GM12878 (cell line): Measurements from ENCODE around the gene RBM42. TPM values are rescaled to one million over a fixed set of nuclear protein-coding genes. Genes with fewer than 3 reads are reported as not detected.

Experiments
- CEBPB ChIP-seq, 2 experiments: fragments of 150-350 bp in 1 of 2; IDR thresholded peaks; 2 replicates each; pipeline ENCODE4 v1.6.1; 2012 to 2014; ENCODE audit warnings: low read depth in 2 of 2, low read length in 2 of 2, borderline replicate concordance in 1 of 2, inconsistent platforms in 1 of 2
- CREM ChIP-seq: IDR thresholded peaks from 2 replicates; pipeline ENCODE4 v1.6.1; 2014; ENCODE audit warnings: antibody characterized with exemption, low read depth
- CTCF ChIP-seq, 3 experiments: IDR thresholded peaks in 2 of 3; conservative IDR thresholded peaks in 1 of 3; 2 replicates each; pipeline ENCODE4 v1.5.1; 2011; ENCODE audit warnings: low read depth in 3 of 3, low read length in 3 of 3, mild to moderate bottlenecking in 3 of 3, control low read depth in 2 of 3, moderate library complexity in 2 of 3, inconsistent platforms in 1 of 3, mixed read lengths in 1 of 3; ENCODE audit not compliant: control insufficient read depth in 2 of 3, insufficient read depth in 1 of 3; ENCODE audit errors: extremely low read depth in 1 of 3
- E2F8 ChIP-seq: fragments of 450-650 bp; IDR thresholded peaks from 2 replicates; pipeline ENCODE4 v1.6.1; 2018; ENCODE audit warnings: mild to moderate bottlenecking, low read depth, moderate library complexity; ENCODE audit not compliant: partially characterized antibody
- EED ChIP-seq: sonication (generic); IDR thresholded peaks from 2 replicates; pipeline ENCODE4 v1.6.1; 2016; ENCODE audit warnings: antibody characterized with exemption, low read depth
- IRF3 ChIP-seq: fragments of 450-650 bp; IDR thresholded peaks from 2 replicates; pipeline ENCODE4 v1.6.1; 2014; ENCODE audit warnings: mild to moderate bottlenecking
- KLF5 ChIP-seq: fragments of 450-650 bp; IDR thresholded peaks from 2 replicates; pipeline ENCODE4 v1.6.1; 2014; ENCODE audit warnings: mild to moderate bottlenecking; ENCODE audit not compliant: partially characterized antibody
- NFXL1 ChIP-seq: fragments of 450-650 bp; IDR thresholded peaks from 2 replicates; pipeline ENCODE4 v1.6.1; 2017; ENCODE audit warnings: antibody characterized with exemption, mild to moderate bottlenecking, borderline replicate concordance
- NR2C2 ChIP-seq: IDR thresholded peaks from 2 replicates; pipeline ENCODE4 v1.6.1; 2011; ENCODE audit warnings: borderline replicate concordance, low read depth; ENCODE audit not compliant: control insufficient read depth, insufficient read length
- POLR2A ChIP-seq: IDR thresholded peaks from 2 replicates; pipeline ENCODE4 v1.6.1; 2011; ENCODE audit warnings: low read depth, mild to moderate bottlenecking, low read length
- POLR2AphosphoS5 ChIP-seq: IDR thresholded peaks from 2 replicates; pipeline ENCODE4 v1.6.1; 2011; ENCODE audit warnings: mild to moderate bottlenecking, low read length, inconsistent platforms
- SKIL ChIP-seq: fragments of 450-650 bp; IDR thresholded peaks from 2 replicates; pipeline ENCODE4 v1.6.1; 2017; ENCODE audit warnings: mild to moderate bottlenecking, low read depth, inconsistent platforms; ENCODE audit not compliant: poor library complexity, severe bottlenecking
- SUZ12 ChIP-seq: fragments of 200-600 bp; sonication (generic); IDR thresholded peaks from one replicate; pipeline ENCODE4 v1.6.1; 2018; ENCODE audit warnings: antibody characterized with exemption, mild to moderate bottlenecking; ENCODE audit not compliant: unreplicated experiment
- TARDBP ChIP-seq: IDR thresholded peaks from 2 replicates; pipeline ENCODE4 v1.6.1; 2016; ENCODE audit warnings: borderline replicate concordance
- ZBTB4 ChIP-seq: fragments of 450-650 bp; formaldehyde crosslinking; IDR thresholded peaks from 2 replicates; pipeline ENCODE4 v1.4.0; 2022; ENCODE audit warnings: mild to moderate bottlenecking, moderate library complexity
- polyA plus RNA-seq, 11 experiments: library from polyadenylated mRNA; depleted of rRNA in 4 of 11; unstranded in 6 of 11; stranded (reverse) in 5 of 11; fragments of >200 nt; fragmentation: Nextera tagmentation in 4 of 11; fragmentation: Illumina TruSeq in 1 of 11; extraction: Ambion mirVana in 4 of 11; extraction: Trizol in 1 of 11; gene quantifications; 1 replicate in 1 of 11; 2 replicates in 10 of 11; pipeline versions ENCODE4 v1.2.1 to v1.2.3, GENCODE V29; 2011 to 2016; ENCODE audit warnings: inconsistent platforms in 2 of 11, missing spikeins in 2 of 11, low read depth in 1 of 11
- total RNA-seq, 4 experiments: library from RNA; depleted of rRNA in 3 of 4; stranded (reverse); fragments of >200 nt in 3 of 4; fragmentation: Illumina TruSeq in 1 of 4; extraction: Trizol in 1 of 4; gene quantifications; 2 replicates each; pipeline versions ENCODE4 v1.2.1 to v1.2.3, GENCODE V29; 2013 to 2021

RBM42 gene
- total and polyA plus RNA-seq, 10 of the 15 experiments (the other 5 are each of a cell fraction or from before 2014, with no cell fraction given), result 4.2 to 117 (median 48.5) TPM

- no peak for TF ChIP-seq CTCF (IDR thresholded peaks at IDR 0.05 in 2 of 3, conservative IDR thresholded peaks at IDR 0.05 in 1 of 3; ENCODE audit: control insufficient read depth in 2 of 3, extremely low read depth in 1 of 3, insufficient read depth in 1 of 3, low read depth in 3 of 3, low read length in 3 of 3)
- TF ChIP-seq NFXL1, result no peak
- peak; percentile 84; the same call in 1 of the 2 replicates for TF ChIP-seq TARDBP
- TF ChIP-seq SUZ12, result no peak
- peak; percentile 58; the same call in 1 of the 2 replicates for TF ChIP-seq ZBTB4 (CRISPR knock-in tag)
- peak in 1 of 2 experiments; percentile 29; a peak in 1 of 4 replicates for TF ChIP-seq CEBPB (IDR thresholded peaks at IDR 0.05; ENCODE audit: borderline replicate concordance in 1 of 2, low read depth in 2 of 2, low read length in 2 of 2)
- peak; percentile 96 for TF ChIP-seq IRF3
- TF ChIP-seq POLR2AphosphoS5, result peak; percentile 74
- TF ChIP-seq KLF5, result peak; percentile 91
- TF ChIP-seq POLR2A, result peak; percentile 85
- peak; percentile 95 for TF ChIP-seq E2F8
- TF ChIP-seq CREM, result peak; percentile 100
- no peak for TF ChIP-seq EED
- TF ChIP-seq SKIL, result peak; percentile 93
- no peak for TF ChIP-seq NR2C2
These were observed at the start of gene RBM42 (continued) for GRCh38 chr19:35628565-35629331.
